KMS-11 (cell line): Measurements from ENCODE around the gene COL16A1.
A peak's percentile ranks its signal among the peaks of the same experiment; 100 is the strongest.

Experiments
- H2AFZ ChIP-seq: fragments of 200-600 bp; sonication (generic); 2 replicates; pipeline ENCODE4 v1.6.1; 2016; ENCODE audit warnings: antibody characterized with exemption, mixed run types, low read depth
- H3K27ac ChIP-seq: fragments of 200-600 bp; sonication (generic); 2 replicates; pipeline ENCODE4 v1.6.1; 2016; ENCODE audit warnings: mild to moderate bottlenecking, mixed run types
- H3K27me3 ChIP-seq: fragments of 200-600 bp; sonication (generic); 2 replicates; pipeline ENCODE4 v1.6.1; 2017; ENCODE audit warnings: mild to moderate bottlenecking, low read depth, mixed run types, moderate library complexity; ENCODE audit not compliant: insufficient read depth
- H3K36me3 ChIP-seq: fragments of 200-600 bp; sonication (generic); 2 replicates; pipeline ENCODE4 v1.6.1; 2017; ENCODE audit warnings: mild to moderate bottlenecking, mixed run types; ENCODE audit not compliant: insufficient read depth
- H3K4me1 ChIP-seq: fragments of 200-600 bp; sonication (generic); 2 replicates; pipeline ENCODE4 v1.6.1; 2016; ENCODE audit warnings: mild to moderate bottlenecking, low read depth, mixed run types; ENCODE audit not compliant: poor library complexity, severe bottlenecking
- H3K4me2 ChIP-seq: fragments of 200-600 bp; sonication (generic); 2 replicates; pipeline ENCODE4 v1.7.0; 2016; ENCODE audit warnings: mild to moderate bottlenecking, mixed run types
- H3K4me3 ChIP-seq: fragments of 200-600 bp; sonication (generic); IDR thresholded peaks from 2 replicates; pipeline ENCODE4 v1.6.1; 2017; ENCODE audit warnings: low read depth, low read length, mixed read lengths; ENCODE audit not compliant: insufficient read depth
- H3K79me2 ChIP-seq: fragments of 200-600 bp; sonication (generic); 2 replicates; pipeline ENCODE4 v1.6.1; 2016; ENCODE audit warnings: low read depth, mixed run types; ENCODE audit not compliant: insufficient read depth
- H3K9ac ChIP-seq: fragments of 200-600 bp; sonication (generic); 2 replicates; pipeline ENCODE4 v1.6.1; 2016; ENCODE audit warnings: mild to moderate bottlenecking, mixed run types
- H4K20me1 ChIP-seq: fragments of 200-600 bp; sonication (generic); 2 replicates; pipeline ENCODE4 v1.6.1; 2016; ENCODE audit warnings: mild to moderate bottlenecking, mixed run types; ENCODE audit not compliant: insufficient read depth
- CTCF ChIP-seq: fragments of 200-600 bp; sonication (generic); conservative IDR thresholded peaks from 2 replicates; pipeline ENCODE4 v1.6.1; 2017; ENCODE audit warnings: low read depth, mild to moderate bottlenecking, antibody characterized with exemption, low read length, moderate library complexity, mixed read lengths

The COL16A1 gene

GRCh38 chr1:31669786-31670592, 33.8 kb downstream of the COL16A1 start:
- H4K20me1 ChIP-seq, result no peaks in the 10 kb centered on the region
- peak overlapping the region; percentile 69 for H3K4me2 ChIP-seq
- peak; percentile 37; the same call in 1 of the 2 replicates for TF ChIP-seq CTCF
- peaks cover 22% of the 10 kb centered on the region; the same call in 1 of the 2 replicates for H3K27me3 ChIP-seq
- no peaks in the 10 kb centered on the region for H3K79me2 ChIP-seq
- H3K4me3 ChIP-seq, result no peak overlapping the region
- no peak overlapping the region for H3K9ac ChIP-seq
- H3K27ac ChIP-seq, result no peak overlapping the region
- H3K4me1 ChIP-seq, result peaks cover 10% of the 10 kb centered on the region
- no peaks in the 10 kb centered on the region for H3K36me3 ChIP-seq
- peak overlapping the region; percentile 65; the same call in 1 of the 2 replicates for H2AFZ ChIP-seq

GRCh38 chr1:31669433-31669785, 34.4 kb downstream of the COL16A1 start:
- H4K20me1 ChIP-seq, result no peaks in the 10 kb centered on the region
- H3K27me3 ChIP-seq, result peaks cover 19% of the 10 kb centered on the region; the same call in 1 of the 2 replicates
- no peaks in the 10 kb centered on the region for H3K79me2 ChIP-seq
- peaks cover 10% of the 10 kb centered on the region for H3K4me1 ChIP-seq
- no peak for TF ChIP-seq CTCF
- H2AFZ ChIP-seq, result peak overlapping the region; percentile 65; the same call in 1 of the 2 replicates
- no peaks in the 10 kb centered on the region for H3K36me3 ChIP-seq
- no peak overlapping the region for H3K4me3 ChIP-seq
- peak overlapping the region; percentile 69; the same call in 1 of the 2 replicates for H3K4me2 ChIP-seq
- no peak overlapping the region for H3K9ac ChIP-seq
- no peak overlapping the region for H3K27ac ChIP-seq

GRCh38 chr1:31668303-31668883, 35.4 kb downstream of the COL16A1 start:
- Histone ChIP-seq H3K27me3 (peaks cover 19% of the 10 kb centered on the region; the same call in 1 of the 2 replicates), H3K79me2 (no peaks in the 10 kb centered on the region), H3K27ac (no peak overlapping the region), H4K20me1 (no peaks in the 10 kb centered on the region), H3K36me3 (no peaks in the 10 kb centered on the region), H3K9ac (no peak overlapping the region), H3K4me2 (no peak overlapping the region), H3K4me1 (peaks cover 10% of the 10 kb centered on the region), H2AFZ (no peak overlapping the region), H3K4me3 (no peak overlapping the region)
- TF ChIP-seq CTCF, result no peak

- no peak overlapping the region for H2AFZ ChIP-seq
- H3K4me3 ChIP-seq, result no peak overlapping the region
- H4K20me1 ChIP-seq, result no peaks in the 10 kb centered on the region
- H3K4me1 ChIP-seq, result peaks cover 10% of the 10 kb centered on the region
- H3K9ac ChIP-seq, result no peak overlapping the region
- no peak overlapping the region for H3K4me2 ChIP-seq
- no peak overlapping the region for H3K27ac ChIP-seq
- H3K79me2 ChIP-seq, result no peaks in the 10 kb centered on the region
- no peak for TF ChIP-seq CTCF
- H3K27me3 ChIP-seq, result peaks cover 23% of the 10 kb centered on the region; the same call in 1 of the 2 replicates
- H3K36me3 ChIP-seq, result no peaks in the 10 kb centered on the region
These were observed 36.6 kb downstream of the COL16A1 start for GRCh38 chr1:31667065-31667785.
